Right lung (tissue), 10 donors: ENCODE measurements around the gene ZNF433. TPM values are rescaled to one million over a fixed set of nuclear protein-coding genes. Genes with fewer than 3 reads are reported as not detected.
"Not testable (repeated sequence)": the region's sequence is repeated elsewhere in the genome, so short reads cannot be mapped to it uniquely, and the experiment has no call there.

Experiments used
- DNase-seq, 2 donors: peaks; one replicate each; pipeline ENCODE4 v3.0.0-alpha.2; 2013
- long read RNA-seq, 8 donors: transcript quantifications; one replicate each; lab custom pipeline, GENCODE V29; 2026
- polyA plus RNA-seq, 5 donors: library from polyadenylated mRNA; unstranded; fragments of 120-200 nt; gene quantifications; one replicate each; pipeline versions ENCODE4 v1.2.1 to v1.2.3, GENCODE V29; 2013; ENCODE audit warnings: inconsistent platforms in 1 of 5, low replicate concordance in 1 of 5; ENCODE audit not compliant: insufficient read length in 5 of 5, insufficient read depth in 1 of 5

The ZNF433 gene
- 10 to 100 TPM; 13.1 to 19.1 (median 17.5) TPM for polyA plus RNA-seq
- long read RNA-seq, donor 1, transcript ZNF433-208 (4 exons, 785 nt) = major isoform, 5 of 6 reads
- long read RNA-seq, donor 1, partial matches to known transcripts = 0 of 6 reads
- long read RNA-seq, donor 1, other reads (novel, unspliced or antisense) = 0 of 6 reads
- long read RNA-seq, donor 2, partial matches to known transcripts = 0 of 1 reads
- long read RNA-seq, donor 2, other reads (novel, unspliced or antisense) = 0 of 1 reads
- long read RNA-seq, donor 3, partial matches to known transcripts = 0 of 2 reads
- long read RNA-seq, donor 3, other reads (novel, unspliced or antisense) = 0 of 2 reads
- long read RNA-seq, donor 4, partial matches to known transcripts = 0 of 2 reads
- long read RNA-seq, donor 4, other reads (novel, unspliced or antisense) = 0 of 2 reads
- long read RNA-seq, donor 5, transcript ZNF433-208 (4 exons, 785 nt) = major isoform, 5 of 16 reads
- long read RNA-seq, donor 5, partial matches to known transcripts = 10 of 16 reads
- long read RNA-seq, donor 5, other reads (novel, unspliced or antisense) = 0 of 16 reads
- long read RNA-seq, donor 6, partial matches to known transcripts = 0 of 1 reads
- long read RNA-seq, donor 6, other reads (novel, unspliced or antisense) = 0 of 1 reads
- long read RNA-seq, donor 7, partial matches to known transcripts = 0 of 4 reads
- long read RNA-seq, donor 7, other reads (novel, unspliced or antisense) = 0 of 4 reads
- long read RNA-seq, donor 8, partial matches to known transcripts = 0 of 2 reads
- long read RNA-seq, donor 8, other reads (novel, unspliced or antisense) = 0 of 2 reads

DNA sequence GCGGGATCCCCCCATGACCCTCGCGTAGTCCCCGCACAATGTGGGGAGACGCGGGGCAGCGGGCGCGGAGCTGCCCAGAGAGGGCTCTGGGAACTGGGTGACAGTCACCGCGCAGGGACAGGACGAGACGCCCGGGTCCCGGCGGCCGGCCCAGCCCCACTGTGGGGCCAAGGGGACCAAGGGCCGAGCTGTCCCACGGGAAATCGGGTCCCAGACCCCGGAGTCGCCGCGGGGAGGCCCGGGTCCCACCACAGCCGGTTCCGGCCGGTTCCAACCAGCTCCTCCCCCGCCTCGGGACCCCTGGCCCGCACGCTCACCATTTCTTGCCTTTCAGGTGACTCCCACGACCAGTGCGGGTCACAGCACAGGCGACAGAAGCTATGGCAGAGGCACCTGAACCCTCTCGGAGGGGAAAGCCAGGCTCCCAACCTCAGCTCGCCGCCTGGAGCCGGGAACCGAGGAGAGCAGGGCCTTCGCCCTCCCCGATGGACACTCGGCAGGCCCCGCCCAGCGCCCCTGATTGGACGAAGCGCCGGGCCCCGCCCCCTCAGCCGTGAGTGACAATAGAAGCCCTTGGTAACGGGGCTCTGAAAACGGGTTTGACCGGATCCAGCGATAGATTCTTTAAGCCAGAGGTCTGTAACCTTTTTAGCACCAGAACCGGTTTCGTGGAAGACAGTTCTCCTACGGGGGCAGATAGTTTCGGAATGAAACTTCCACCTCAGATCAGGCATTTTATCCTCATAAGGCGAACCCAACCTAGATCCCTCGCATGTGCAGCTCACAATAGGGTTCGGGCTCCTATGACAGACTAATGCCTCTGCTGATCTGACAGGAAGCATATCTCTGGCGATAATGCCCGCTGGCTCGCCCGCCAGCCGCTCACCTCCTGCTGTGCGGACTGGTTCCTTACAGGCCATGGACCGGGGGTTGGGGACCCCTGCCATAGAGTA is at the start of gene ZNF433:
Gene ZNF433 (minus strand): TSS at position 460 of the 953 bp plus-strand sequence. CDS start 140 bp downstream, at position 320.
- DNase-seq = peak; percentile 92 to 93

DNA sequence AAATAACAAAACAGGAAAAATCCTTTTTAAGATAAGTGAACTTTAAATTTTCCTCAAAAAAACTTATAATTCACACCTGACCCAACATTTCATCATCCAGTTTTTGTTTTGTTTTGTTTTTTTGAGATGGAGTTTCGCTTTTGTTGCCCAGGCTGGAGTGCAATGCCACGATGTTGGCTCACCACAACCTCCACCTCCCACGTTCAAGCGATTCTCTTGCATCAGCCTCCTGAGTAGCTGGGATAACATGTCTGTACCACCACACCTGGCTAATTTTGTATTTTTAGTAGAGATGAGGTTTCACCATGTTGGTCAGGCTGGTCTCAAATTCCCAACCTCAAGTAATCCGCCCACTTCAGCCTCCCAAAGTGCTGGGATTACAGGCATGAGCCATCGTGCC is 47.9 kb upstream of the ZNF433 start:
- not testable (repeated sequence) for DNase-seq

DNA sequence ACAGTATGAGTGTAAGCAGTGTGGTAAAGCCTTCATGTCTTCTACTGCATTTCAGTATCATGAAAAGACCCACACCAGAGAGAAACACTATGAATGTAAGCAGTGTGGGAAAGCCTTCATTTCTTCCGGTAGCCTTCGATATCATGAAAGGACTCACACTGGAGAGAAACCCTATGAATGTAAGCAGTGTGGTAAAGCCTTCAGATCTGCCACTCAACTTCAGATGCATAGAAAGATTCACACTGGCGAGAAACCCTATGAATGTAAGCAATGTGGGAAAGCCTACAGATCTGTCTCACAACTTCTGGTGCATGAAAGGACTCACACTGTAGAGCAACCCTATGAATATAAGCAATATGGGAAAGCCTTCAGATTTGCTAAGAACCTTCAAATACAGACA is 41.9 kb upstream of the ZNF433 start:
- DNase-seq = no peak

DNA sequence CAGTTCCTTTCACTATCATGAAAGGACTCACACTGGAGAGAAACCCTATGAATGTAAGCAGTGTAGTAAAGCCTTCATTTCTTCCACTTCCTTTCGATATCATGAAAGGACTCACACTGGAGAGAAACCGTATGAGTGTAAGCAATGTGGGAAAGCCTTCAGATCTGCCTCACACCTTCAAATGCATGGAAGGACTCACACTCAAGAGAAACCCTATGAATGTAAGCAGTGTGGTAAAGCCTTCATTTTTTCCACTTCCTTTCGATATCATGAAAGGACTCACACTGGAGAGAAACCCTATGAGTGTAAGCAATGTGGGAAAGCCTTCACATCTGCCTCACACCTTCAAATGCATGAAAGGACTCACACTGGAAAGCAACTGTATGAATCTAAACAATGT is 40.9 kb upstream of the ZNF433 start:
- DNase-seq = not testable (repeated sequence)

DNA sequence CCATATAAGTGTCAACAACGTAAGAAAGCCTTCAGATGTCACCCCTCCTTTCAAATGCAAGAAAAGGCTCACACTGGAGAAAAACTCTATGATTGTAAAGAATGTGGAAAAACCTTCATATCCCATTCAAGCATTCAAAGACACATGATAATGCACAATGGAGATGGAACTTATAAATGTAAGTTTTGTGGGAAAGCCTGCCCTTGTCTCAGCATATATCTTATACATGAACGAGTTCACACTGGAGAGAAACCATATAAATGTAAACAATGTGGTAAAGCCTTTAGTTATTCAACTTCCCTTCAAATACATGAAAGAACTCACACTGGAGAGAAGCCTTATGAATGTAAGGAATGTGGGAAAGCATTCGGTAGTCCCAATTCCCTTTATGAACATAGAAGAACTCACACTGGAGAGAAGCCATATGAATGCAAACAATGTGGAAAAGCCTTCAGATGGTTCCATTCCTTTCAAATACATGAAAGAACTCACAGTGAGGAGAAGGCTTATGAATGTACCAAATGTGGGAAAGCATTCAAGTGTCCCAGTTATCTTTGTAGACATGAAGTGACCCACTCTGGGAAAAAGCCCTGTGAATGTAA is 40.2 kb upstream of the ZNF433 start:
- DNase-seq = no peak

DNA sequence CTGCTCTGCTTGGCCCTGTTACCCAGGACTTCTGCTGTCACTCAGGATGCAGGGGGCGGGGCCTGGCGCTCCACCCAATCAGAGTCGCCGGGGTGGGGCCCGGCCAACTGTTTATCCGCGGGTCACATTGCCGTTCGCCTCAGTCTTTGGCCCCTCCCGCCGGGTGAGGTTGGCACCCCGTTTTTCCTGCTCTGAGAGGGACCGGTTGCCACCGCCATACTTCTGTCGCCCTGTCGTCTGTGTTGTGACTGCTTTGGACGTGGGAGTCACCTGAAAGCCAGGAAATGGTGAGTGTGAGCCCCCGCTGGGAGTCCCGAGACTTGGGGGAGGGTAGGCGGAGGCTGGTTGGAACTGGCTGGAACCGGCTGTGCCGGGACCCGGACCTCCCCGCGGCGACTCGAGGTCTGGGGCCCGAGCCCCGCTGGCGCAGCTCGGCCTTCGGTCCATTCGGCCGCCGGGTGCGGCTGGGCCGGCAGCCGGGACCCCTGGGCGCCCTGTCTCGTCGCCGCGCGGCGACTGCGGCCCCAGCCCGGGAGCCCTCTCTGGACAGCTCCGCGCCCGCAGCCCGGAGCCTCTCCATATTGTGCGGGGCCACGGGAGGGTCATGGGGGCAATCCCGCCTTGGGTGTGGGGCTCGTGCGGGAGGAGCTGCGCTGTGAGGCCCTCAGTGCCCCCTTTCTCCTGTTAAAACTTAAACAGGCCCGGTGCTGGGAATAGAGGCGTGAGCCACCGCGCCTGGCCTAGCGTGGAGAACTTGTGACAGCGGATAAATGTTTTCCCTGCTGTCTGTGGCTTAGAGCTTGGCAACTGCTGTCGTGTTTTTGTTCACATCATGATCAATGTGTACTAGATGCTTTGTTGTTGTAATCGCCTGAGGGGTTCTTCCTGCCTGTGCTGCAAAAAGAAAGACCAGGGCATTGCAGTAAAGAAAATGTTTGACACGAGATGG is 29.4 kb upstream of the ZNF433 start, which contains the start of gene ZNF844:
Gene ZNF844 (plus strand): TSS at position 142 of the 949 bp plus-strand sequence. CDS start 143 bp downstream, at position 285.
- peak; percentile 94 to 95 for DNase-seq

DNA sequence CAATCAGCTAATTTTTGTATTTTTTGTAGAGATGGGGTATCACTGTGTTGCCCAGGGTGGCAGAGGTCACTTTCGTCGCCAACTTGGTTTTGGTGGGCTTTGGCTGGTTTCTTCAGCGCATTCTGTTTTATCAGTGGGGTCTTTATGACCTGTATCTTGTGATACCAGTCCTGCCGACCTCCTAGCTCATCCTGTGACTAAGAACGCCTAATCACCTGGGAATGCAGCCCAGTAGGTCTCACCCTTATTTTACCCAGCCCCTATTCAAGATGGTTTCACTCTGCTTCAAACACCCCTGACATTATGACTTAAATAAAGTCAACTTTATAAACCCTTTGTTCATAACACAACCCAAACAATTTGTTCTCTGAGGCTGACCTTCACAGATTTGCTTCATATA is 20.3 kb upstream of the ZNF433 start:
- DNase-seq = no peak

DNA sequence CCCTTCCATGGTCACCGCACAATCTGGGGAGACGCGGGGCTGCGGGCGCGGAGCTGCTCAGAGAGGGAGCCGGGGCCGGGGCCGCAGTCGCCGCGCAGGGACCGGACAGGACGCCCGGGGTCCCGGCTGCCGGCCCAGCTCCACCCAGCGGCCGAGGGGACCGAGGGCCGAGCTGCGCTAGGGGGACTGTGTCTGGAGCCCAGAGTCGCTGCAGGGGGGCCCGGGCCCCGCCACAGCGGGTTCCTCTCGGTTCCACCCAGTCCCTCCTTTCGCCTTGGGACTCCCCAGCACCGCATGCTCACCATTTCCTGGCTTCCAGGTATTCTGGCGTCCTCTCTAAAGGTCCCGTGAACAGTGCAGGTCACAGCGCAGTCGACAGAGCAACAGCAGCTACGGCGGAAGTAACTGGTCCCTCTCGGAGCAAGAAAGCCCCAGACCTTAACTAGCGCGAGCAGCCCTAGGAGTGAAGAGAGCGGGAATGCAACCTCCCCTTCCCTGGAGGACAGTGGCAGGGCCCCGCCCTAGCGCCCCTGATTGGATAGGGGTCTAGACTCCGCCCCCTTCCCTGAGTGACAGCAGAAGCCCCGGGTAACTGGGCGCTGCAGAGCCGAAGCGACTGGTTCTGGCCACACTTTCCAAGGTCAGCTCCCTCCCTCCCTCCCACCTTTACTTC is 17.2 kb upstream of the ZNF433 start, which contains the start of gene ZNF878:
Gene ZNF878 (minus strand): TSS at position 465 of the 673 bp plus-strand sequence. CDS start 160 bp downstream, at position 305.
- peak; percentile 85 to 88 for DNase-seq

DNA sequence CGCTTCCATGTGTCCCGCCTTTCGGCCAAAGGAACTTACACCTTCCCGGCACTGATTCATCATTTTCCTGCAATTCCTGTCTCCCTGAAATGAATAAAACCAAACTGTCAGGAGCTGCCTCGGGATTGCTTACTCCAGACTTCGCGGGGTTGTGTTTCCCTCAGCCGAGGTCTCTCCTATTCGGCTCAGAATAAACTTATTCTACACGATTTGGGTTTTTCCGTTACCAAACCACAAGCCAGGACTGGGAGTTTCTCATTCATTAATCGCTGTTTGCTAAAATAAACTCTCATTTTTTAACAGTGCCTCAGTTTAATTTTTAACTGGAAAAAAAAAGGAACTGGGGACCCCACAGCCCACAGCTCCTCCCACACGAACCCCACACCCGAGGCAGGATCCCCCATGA is 16.6 kb upstream of the ZNF433 start:
- DNase-seq = no peak

DNA sequence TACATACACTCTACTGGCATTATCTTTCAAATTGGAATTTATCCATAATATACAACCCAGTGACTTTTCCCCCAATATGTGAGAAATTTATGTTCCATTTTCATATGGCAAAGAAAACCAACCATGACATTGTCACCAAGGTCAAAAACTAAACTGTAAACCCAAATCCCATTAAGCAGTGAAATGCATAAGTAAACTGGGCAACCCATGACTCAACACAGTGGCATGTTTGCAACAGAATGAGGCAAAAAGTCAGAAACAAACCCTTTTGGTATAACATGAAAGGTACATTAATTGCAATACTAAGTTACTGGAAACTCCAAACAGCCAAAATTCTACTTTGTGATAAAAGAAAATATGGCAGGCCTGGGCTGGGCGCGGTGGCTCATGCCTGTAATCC is 12.4 kb upstream of the ZNF433 start:
- no peak for DNase-seq

DNA sequence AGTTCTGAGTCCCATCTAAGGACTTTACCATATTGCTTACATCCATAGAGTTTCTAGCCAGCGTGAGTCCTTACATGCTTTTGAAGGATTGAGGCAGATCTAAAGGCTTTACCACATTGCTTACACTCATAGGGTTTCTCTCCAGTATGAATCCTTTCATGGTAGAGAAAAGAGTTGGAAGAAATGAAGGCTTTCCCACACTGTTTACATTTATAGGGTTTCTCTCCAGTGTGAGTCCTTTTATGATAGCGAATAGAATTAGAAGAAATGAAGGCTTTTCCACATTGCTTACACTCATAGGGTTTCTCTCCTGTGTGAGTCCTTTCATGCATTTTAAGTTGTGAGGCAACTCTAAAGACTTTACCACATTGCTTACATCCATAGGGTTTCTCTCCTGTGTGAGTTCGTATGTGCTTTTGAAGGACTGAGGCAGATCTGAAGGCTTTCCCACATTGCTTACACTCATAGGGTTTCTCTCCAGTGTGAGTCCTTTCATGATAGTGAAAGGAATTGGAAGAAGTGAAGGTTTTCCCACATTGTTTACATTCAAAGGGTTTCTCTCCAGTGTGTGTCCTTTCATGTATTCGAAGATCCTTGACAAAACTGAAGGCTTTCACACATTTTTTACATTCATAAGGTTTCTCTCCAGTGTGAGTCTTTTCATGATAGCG is 8.4 kb upstream of the ZNF433 start:
- no peak for DNase-seq

DNA sequence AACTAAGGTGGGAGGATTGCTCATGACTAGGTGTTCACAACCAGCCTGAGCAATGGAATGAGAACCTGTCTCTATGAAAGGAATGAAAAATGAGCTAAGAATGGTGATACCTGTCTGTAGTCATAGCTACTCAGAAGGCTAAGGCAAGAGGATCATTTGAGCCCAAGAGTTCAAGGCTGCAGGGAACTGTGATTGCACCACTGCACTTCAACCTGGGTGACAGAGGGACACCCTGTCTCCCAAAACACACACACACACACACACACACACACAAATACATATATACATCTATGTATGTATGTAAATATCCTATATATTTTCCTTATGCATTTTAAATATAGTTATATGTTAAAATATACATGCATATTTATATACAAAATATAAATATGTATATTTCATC is 7.4 kb upstream of the ZNF433 start:
- no peak for DNase-seq

DNA sequence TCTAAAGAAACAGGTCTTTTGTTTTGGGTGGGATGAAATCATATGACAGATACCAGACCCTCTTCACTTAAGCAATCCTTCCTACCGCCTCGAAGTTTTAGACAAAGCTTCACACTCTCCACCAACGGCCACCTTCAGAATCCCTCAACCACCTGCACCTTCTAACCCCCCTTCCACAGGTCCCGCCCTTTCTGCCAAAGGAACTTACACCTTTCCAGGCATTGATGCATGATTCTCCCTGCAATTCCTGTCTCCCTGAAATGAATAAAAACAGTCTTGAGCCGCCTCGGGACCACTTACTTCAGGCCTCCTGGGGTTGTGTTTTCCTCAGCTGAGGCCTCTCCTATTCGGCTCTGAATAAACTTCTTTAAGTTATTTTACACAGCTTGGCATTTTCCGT is 859 bp downstream of the ZNF433 start:
- DNase-seq = peak in 1 of 2 donors; percentile 15

DNA sequence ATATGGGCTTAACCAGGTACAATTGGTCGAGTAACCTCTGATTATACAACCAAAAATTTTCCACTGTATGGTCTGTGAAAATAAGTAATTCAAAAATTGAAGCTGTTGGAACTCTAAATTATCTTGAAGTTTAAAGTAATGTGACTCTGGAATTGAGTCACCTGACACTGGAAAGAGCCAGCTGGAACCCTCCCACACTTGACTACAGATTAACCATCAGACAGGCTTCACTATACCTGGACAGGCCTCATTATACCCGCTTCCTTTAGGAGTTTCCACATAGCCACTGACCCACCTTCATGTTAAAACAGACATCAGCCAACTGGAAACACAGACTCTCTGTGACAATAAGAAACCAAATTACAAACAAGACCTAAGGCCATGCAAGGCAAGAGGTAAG is 1.3 kb downstream of the ZNF433 start:
- no peak for DNase-seq

DNA sequence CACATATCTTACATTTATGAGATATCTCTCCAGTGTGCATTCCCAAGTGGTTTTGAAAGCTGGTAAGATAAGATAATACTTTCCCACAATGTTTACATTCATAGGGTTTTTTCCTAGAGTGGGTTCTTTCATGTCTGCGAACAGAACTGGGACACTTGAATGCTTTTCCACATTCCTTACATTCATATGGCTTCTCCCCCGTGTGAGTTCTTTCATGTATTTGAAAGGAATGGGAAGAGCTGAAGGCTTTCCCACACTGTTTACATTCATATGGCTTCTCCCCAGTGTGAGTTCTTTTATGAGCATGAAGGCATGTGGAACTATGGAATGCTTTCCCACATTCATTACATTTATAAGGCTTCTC is 19.7 kb downstream of the ZNF433 start:
- DNase-seq = no peak

DNA sequence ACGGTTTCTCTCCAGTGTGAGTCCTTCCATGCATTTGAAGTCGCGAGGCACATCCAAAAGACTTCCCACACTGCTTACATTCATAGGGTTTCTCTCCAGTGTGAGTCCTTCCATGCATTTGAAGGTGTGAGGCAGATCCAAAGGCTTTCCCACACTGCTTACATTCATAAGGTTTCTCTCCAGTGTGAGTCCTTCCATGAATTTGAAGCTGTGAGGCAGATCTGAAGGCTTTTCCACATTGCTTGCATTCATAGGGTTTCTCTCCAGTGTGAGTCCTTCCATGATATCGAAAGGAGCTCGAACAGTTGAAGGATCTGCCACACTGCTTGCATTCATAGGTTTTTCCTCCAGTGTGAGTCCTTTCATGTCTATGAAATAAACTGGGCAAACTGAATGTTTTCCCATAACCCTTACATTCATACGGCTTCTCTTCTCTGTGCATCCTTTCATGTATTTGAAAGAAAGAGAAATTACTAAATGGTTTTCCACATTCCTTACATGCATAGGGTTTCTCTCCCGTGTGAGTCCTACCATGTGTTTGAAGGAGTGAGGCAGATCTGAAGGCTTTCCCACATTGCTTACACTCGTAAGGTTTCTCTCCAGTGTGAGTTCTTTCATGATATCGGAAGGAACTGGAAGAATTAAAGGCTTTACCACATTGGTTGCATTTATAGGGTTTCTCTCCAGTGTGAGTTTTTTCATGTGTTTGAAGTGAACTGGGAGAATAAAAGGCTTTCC is 20.3 kb downstream of the ZNF433 start:
- DNase-seq = no peak

DNA sequence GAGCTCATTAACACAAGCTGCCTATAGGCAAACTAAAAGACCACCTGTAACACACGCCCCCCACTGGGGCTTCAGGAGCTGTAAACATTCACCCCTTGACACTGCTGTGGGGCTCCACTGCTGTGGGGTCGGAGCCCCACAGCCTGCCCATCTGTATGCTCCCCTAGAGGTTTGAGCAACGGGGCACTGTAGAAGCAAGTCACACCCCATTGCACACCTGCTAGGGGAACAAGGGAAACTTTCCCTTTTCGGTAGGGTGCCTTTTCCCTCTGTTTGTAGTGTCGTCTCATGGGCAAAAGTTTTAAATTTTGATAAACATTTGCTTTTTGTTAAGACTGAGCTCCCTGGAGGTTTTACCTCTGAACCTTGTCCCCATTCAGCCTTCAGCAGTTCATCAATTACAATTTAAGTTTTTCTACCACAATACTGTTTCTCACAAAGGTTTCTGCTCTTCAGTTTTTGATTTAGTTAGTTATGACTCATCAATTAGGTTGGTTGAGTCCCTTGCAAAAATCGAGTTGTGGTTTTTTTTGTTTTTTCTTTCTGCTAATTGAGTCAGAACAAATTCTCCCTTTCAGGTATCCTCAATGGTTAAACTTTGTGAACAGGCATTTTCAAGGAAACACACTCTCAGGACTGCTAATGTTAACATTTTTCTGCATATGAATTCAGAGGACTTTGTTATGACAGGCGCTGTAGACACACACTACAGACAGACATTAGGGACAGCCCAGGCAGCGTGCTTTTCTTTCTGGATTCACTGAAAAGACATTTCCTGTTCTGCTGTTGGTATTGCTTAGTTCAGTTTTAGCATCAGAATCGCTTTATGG is 35.1 kb downstream of the ZNF433 start:
- DNase-seq = no peak
